GM19395 (cell line): Measurements from ENCODE around the gene RALGDS.
"Not testable (repeated sequence)": the region's sequence is repeated elsewhere in the genome, so short reads cannot be mapped to it uniquely, and the experiment has no call there.

Experiments used
- ATAC-seq: cut with Tn5 transposase; IDR thresholded peaks from one replicate; pipeline ENCODE4 v1.9.1; 2021; ENCODE audit warnings: mild to moderate bottlenecking, moderate library complexity; ENCODE audit not compliant: unreplicated experiment

Gene RALGDS

GRCh38 chr9:133072210-133072609, 48.8 kb downstream of the RALGDS start:
- not testable (repeated sequence) for ATAC-seq

- no peak for ATAC-seq
Observed at GRCh38 chr9:133071484-133072150, 49.4 kb downstream of the RALGDS start.

GRCh38 chr9:133070985-133071384, 50.1 kb downstream of the RALGDS start:
- ATAC-seq: not testable (repeated sequence)

- ATAC-seq: not testable (repeated sequence)
Observed at GRCh38 chr9:133070500-133070961, 50.5 kb downstream of the RALGDS start.

GRCh38 chr9:133068431-133068830, 52.6 kb downstream of the RALGDS start:
- ATAC-seq: not testable (repeated sequence)

GRCh38 chr9:133067813-133068212, 53.2 kb downstream of the RALGDS start:
- no peak for ATAC-seq

GRCh38 chr9:133067006-133067405, 54.0 kb downstream of the RALGDS start:
- ATAC-seq: no peak

- no peak for ATAC-seq
Observed at GRCh38 chr9:133066181-133066983, 54.7 kb downstream of the RALGDS start.

- no peak for ATAC-seq
Observed at GRCh38 chr9:133065070-133065388, 56.0 kb downstream of the RALGDS start.

GRCh38 chr9:133064241-133065069, 56.6 kb downstream of the RALGDS start:
- ATAC-seq: no peak

- ATAC-seq: no peak
Observed at GRCh38 chr9:133063500-133064231, 57.4 kb downstream of the RALGDS start.

- ATAC-seq: no peak
Observed at GRCh38 chr9:133063159-133063499, 57.9 kb downstream of the RALGDS start.

GRCh38 chr9:133062569-133062968, 58.5 kb downstream of the RALGDS start:
- ATAC-seq: not testable (repeated sequence)

- ATAC-seq: not testable (repeated sequence)
Observed at GRCh38 chr9:133061764-133062145, 59.3 kb downstream of the RALGDS start, which contains the start of gene CEL. Gene CEL (plus strand): TSS chr9:133061981. CDS start chr9:133062003, 22 bp downstream.

GRCh38 chr9:133061019-133061763, 59.8 kb downstream of the RALGDS start:
- not testable (repeated sequence) for ATAC-seq

GRCh38 chr9:133060417-133060841, 60.6 kb downstream of the RALGDS start:
- ATAC-seq: no peak

GRCh38 chr9:133059623-133060022, 61.4 kb downstream of the RALGDS start:
- no peak for ATAC-seq

- no peak for ATAC-seq
Observed at GRCh38 chr9:133058550-133059320, 62.3 kb downstream of the RALGDS start.

- no peak for ATAC-seq
Observed at GRCh38 chr9:133058071-133058470, 63.0 kb downstream of the RALGDS start.
